Spleen (tissue), 7 donors: Measurements from ENCODE around the gene MARK2.

ENCODE experiments used
- POLR2A ChIP-seq, 3 donors: fragments of 450-650 bp; IDR thresholded peaks; one replicate each; pipeline ENCODE4 v1.5.1; 2017; ENCODE audit warnings: antibody characterized with exemption in 3 of 3, mild to moderate bottlenecking in 1 of 3
- POLR2AphosphoS5 ChIP-seq, 3 donors: sonication (generic); formaldehyde crosslinking; IDR thresholded peaks; one replicate each; pipeline ENCODE4 v1.5.1; 2017; ENCODE audit warnings: antibody characterized with exemption in 3 of 3
- TF ChIP-seq, protein P1 (sequence below), 11 experiments: fragments of 200-600 bp in 7 of 11; fragments of 450-650 bp in 4 of 11; sonication (generic) in 4 of 11; IDR thresholded peaks in 8 of 11; conservative IDR thresholded peaks in 3 of 11; 1 replicate in 7 of 11; 2 replicates in 4 of 11; pipeline versions ENCODE4 v1.4.0 to v1.8.0; 2016 to 2021; ENCODE audit warnings: antibody characterized with exemption in 11 of 11, inconsistent platforms in 4 of 11, mild to moderate bottlenecking in 1 of 11
- donor health status: DM: no; HTN: no; CAD: no; lungs with moderate emphysema.
- donor health status: DM: no; HTN: no; CAD: no.
- donor health status: DM: no; HTN: no; CAD: no.

- TF ChIP-seq POLR2A (IDR thresholded peaks at IDR 0.05) (no peak), POLR2AphosphoS5 (IDR thresholded peaks at IDR 0.05) (no peak)
- TF ChIP-seq, protein P1, sequence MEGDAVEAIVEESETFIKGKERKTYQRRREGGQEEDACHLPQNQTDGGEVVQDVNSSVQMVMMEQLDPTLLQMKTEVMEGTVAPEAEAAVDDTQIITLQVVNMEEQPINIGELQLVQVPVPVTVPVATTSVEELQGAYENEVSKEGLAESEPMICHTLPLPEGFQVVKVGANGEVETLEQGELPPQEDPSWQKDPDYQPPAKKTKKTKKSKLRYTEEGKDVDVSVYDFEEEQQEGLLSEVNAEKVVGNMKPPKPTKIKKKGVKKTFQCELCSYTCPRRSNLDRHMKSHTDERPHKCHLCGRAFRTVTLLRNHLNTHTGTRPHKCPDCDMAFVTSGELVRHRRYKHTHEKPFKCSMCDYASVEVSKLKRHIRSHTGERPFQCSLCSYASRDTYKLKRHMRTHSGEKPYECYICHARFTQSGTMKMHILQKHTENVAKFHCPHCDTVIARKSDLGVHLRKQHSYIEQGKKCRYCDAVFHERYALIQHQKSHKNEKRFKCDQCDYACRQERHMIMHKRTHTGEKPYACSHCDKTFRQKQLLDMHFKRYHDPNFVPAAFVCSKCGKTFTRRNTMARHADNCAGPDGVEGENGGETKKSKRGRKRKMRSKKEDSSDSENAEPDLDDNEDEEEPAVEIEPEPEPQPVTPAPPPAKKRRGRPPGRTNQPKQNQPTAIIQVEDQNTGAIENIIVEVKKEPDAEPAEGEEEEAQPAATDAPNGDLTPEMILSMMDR (IDR thresholded peaks at IDR 0.05 in 8 of 11, conservative IDR thresholded peaks at IDR 0.05 in 3 of 11) = no peak
Observed at GRCh38 chr11:63831326-63831725, 7.6 kb upstream of the MARK2 start.
